HUES6 (cell line): ENCODE results near the gene ARMC9.
"Not testable (repeated sequence)": the region's sequence is repeated elsewhere in the genome, so short reads cannot be mapped to it uniquely, and the experiment has no call there.

Experiments
- H3K27ac ChIP-seq: 2 replicates; pipeline ENCODE4 v1.7.0; 2013; ENCODE audit warnings: low read depth, mild to moderate bottlenecking, low read length, inconsistent platforms
- H3K27me3 ChIP-seq: 2 replicates; pipeline ENCODE4 v1.6.1; 2013; ENCODE audit warnings: low read length; ENCODE audit not compliant: control insufficient read depth, insufficient read depth
- H3K36me3 ChIP-seq: 2 replicates; pipeline ENCODE4 v1.6.1; 2013; ENCODE audit warnings: low read length; ENCODE audit not compliant: control insufficient read depth, insufficient read depth
- H3K4me1 ChIP-seq: 2 replicates; pipeline ENCODE4 v1.6.1; 2013; ENCODE audit warnings: low read length; ENCODE audit not compliant: control insufficient read depth, insufficient read depth
- H3K4me3 ChIP-seq: 2 replicates; pipeline ENCODE4 v1.5.1; 2013; ENCODE audit warnings: low read depth, low read length
- H3K9ac ChIP-seq: one replicate; pipeline ENCODE4 v1.6.1; 2013; ENCODE audit warnings: mild to moderate bottlenecking, low read length
- H3K9me3 ChIP-seq: 2 replicates; pipeline ENCODE4 v1.6.1; 2013; ENCODE audit warnings: low read depth, low read length; ENCODE audit not compliant: control insufficient read depth, insufficient read depth

Gene ARMC9

DNA sequence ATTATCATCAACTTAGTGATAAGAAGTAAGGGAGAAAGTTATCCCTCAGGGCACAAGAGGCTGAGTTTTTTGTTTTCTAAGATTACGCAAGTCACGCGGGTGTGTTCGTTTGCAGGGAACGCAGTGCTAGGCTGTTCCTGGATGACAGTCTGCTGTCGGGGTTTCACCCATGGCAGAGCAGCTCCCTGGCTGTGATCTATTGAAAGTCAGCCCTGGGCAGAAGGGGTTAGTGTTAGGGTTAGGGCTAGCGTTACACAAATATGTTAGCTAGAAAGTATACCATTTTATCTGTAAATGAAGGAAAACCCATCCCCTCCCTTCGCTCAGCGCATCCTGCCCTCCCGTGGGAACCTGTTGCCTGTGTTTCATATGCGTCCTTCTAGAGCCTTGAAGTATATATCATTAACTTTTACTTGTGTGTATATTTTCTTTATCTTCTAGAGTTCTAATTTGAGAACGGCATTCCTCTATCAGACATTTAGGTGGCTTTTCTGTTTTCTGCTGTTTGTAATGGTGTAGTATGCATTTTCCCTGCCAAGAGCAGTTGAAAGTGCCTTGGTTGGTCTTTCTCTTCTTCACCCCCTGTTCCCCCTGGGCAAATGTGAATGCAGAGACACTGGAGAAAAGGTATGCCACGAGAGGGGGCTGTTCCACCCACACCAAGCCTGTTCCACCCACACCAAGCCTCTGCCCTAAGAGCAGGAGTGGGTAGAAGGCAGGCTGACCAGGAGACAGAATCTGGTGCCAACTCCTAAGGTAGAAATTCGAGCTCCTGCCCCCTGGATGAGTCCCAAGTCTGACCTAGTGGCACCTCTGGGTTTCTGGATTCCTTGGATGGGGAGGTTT is 47.0 kb downstream of the ARMC9 start:
- Histone ChIP-seq H3K27ac (no peak overlapping the region), H3K9ac (no peak overlapping the region), H3K4me3 (no peak overlapping the region), H3K27me3 (no peaks in the 10 kb centered on the region), H3K36me3 (peaks cover 11% of the 10 kb centered on the region), H3K9me3 (no peaks in the 10 kb centered on the region), H3K4me1 (no peaks in the 10 kb centered on the region)

DNA sequence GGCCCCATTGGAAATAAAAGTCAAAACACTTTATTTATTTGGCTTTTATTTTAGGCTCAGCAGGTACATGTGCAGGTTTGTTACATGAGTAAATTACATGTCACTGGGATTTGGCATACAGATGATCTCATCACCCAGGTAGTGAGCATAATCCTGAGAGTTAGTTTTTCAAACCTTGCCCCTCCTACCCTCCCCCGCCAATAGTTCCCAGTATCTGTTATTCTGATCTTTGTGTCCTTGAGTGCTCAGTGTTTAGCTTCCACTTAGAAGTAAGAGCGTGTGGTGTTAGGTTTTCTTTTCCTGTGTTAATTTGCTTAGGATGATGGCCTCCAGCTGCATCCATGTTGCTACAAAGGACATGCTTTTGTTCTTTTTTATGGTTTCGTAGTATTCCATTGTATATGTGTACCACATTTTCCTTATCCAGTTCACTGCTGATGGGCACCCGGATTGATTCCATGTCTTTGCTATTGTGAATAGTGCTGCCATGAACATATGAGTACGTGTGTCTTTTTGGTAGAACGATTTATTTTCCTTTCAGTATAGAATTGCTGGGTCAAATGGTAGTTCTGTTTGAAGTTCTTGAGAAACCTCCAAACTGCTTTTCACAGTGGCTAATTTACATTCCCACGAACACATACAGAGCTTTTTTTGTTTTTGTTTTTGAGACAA is 47.9 kb downstream of the ARMC9 start:
- Histone ChIP-seq H3K9ac (no peak overlapping the region), H3K4me3 (no peak overlapping the region), H3K36me3 (peaks cover 10% of the 10 kb centered on the region), H3K9me3 (no peaks in the 10 kb centered on the region), H3K27ac (no peak overlapping the region), H3K4me1 (no peaks in the 10 kb centered on the region), H3K27me3 (no peaks in the 10 kb centered on the region)

DNA sequence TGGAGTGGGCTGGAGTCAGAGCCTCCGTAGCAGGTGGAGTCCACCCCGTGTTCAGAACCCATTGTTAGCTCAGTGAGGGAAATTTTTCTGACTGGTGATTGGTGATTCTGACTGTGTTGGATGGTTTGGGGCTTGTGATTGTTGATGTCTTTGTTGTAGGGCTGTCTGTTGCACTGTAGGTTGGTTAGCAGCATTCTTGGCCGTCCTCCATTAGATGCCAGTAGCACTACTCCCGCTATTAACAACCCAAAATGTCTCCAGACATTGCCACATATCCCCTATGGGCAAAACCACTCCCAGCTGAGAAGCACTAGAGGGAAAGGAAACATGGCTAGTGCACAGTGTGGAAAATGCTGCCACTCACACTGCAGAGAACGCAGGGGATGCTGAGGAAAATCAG is 51.7 kb downstream of the ARMC9 start:
- Histone ChIP-seq H3K27me3 (no peaks in the 10 kb centered on the region), H3K4me1 (no peaks in the 10 kb centered on the region), H3K9ac (no peak overlapping the region), H3K9me3 (no peaks in the 10 kb centered on the region), H3K27ac (no peak overlapping the region), H3K36me3 (peaks cover 10% of the 10 kb centered on the region), H3K4me3 (no peak overlapping the region)

DNA sequence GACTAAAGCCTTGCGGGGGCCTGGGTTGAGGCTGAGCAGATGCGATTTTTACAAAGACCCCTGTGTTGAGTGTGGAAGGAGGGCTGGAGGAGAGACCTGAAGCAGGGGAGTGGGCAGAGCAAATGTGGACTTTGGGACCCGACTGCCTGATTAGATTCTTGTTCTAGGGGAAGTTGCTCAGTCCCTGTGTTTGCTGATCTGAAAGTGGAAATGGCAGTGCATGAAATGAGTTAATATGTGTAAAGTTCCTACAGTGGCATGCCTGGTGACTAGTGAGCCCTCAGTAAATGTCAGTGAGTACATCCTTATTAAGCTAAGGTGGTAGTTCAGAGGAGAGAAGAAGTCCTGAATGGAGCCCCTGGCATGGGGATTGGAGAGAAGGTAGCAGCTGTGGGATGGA is 52.3 kb downstream of the ARMC9 start:
- Histone ChIP-seq H3K4me1 (no peaks in the 10 kb centered on the region), H3K36me3 (peaks cover 10% of the 10 kb centered on the region), H3K27me3 (no peaks in the 10 kb centered on the region), H3K9me3 (no peaks in the 10 kb centered on the region), H3K27ac (no peak overlapping the region), H3K9ac (no peak overlapping the region), H3K4me3 (no peak overlapping the region)

DNA sequence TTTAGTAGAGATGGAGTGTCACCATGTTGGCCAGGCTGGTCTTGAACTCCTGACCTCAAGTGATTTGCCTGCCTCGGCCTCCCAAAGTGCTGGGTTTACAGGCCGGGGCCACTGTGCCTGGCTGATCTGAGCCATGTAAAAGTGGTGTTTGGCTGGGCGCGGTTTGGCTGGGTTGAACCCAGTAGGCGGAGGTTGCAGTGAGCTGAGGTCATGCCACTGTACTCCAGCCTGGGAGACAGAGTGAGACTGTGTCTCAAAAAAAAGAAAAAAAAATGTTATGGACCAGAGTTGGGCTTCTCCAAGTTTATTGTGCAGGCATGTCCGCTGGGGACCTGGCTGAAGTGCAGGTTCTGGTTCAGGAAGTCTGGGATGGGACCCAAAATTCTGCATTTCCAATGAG is 54.9 kb downstream of the ARMC9 start:
- H3K27me3 ChIP-seq, H3K4me3 ChIP-seq, H3K27ac ChIP-seq, H3K4me1 ChIP-seq, H3K9me3 ChIP-seq, H3K9ac ChIP-seq: not testable (repeated sequence)
- H3K36me3 ChIP-seq: peaks cover 24% of the 10 kb centered on the region

DNA sequence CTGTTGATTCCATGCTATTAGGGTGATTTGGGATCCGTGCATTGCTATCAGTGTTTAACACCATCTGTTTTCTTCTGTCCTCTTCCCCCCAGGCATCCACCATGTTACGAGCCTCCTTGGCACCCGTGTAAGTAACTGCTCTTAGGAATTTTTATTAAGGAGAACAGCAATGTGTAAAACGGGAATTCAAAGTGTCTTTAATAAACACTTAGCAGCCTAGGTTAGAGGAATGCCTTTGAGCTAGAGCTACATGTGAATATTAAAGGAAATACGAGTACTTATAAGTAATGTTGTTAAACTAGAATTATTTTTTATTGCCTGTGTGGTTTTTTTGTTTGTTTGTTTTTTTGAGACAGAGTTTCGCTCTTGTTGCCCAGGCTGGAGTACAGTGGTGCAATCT is 58.1 kb downstream of the ARMC9 start:
- Histone ChIP-seq H3K27me3 (no peaks in the 10 kb centered on the region), H3K9ac (no peak overlapping the region), H3K4me3 (no peak overlapping the region), H3K9me3 (no peaks in the 10 kb centered on the region), H3K4me1 (peaks cover 8% of the 10 kb centered on the region; the same call in 1 of the 2 replicates), H3K36me3 (peaks cover 30% of the 10 kb centered on the region), H3K27ac (no peak overlapping the region)

DNA sequence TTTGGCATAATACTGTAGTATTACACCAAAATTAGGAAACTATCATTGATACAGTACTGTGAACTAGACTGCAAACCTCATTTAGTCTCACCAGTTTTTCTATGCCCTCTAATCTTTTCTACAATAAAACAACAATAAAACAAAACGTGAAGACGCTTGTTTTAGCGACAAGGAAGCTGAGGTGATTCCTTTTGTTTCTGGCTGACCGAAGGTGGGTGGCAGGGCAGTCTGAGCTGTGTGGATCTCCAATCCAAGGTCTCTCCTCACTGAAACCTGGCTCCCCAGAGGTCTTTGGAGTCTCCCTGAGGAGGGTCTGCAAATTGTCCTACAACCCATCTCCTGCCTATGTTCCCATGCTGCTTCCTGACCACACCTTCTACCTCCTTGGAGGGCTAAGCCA is 59.3 kb downstream of the ARMC9 start:
- Histone ChIP-seq H3K27ac (no peak overlapping the region), H3K4me3 (no peak overlapping the region), H3K4me1 (peaks cover 8% of the 10 kb centered on the region; the same call in 1 of the 2 replicates), H3K27me3 (no peaks in the 10 kb centered on the region), H3K9ac (no peak overlapping the region), H3K9me3 (no peaks in the 10 kb centered on the region), H3K36me3 (peaks cover 38% of the 10 kb centered on the region)

DNA sequence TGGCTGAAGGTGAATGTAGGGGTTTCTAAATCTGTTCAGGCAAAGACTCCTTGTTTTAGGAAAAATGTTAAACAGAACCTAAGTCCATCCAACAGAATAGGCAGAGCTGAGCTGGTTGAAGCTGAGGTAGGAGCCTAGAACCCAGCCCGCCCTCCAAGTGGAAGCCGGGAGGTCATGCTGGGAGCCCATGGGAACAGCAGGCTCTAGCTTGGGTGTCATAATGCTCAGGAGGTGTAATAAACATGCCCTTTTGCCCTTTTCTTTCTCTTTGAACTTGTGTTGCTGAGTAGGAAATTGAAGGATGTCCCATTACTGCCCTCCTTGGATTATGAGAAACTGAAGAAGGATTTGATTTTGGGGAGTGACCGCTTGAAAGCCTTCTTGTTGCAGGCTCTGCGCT is 60.3 kb downstream of the ARMC9 start:
- Histone ChIP-seq H3K9me3 (no peaks in the 10 kb centered on the region), H3K4me1 (peaks cover 8% of the 10 kb centered on the region; the same call in 1 of the 2 replicates), H3K9ac (no peak overlapping the region), H3K27me3 (no peaks in the 10 kb centered on the region), H3K27ac (no peak overlapping the region), H3K36me3 (peaks cover 45% of the 10 kb centered on the region), H3K4me3 (no peak overlapping the region)

DNA sequence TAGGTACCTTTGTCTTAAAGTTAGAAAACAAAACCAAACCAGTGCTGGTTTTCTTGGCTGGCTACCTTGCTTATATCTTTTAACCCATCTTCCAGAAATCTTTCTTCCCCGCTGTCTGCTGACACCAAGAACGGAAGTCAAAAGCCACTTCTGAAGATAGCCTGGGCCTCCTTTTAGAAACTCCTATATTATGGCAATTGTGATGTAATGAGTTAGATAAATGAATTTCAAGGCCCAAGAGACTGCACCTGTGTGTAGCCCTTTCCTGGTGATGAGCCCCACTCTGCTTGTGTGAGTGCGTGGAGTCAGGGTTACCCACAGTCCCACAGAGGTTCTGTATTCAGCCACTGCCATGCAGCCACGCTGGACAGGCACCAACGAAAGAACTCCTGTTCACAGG is 60.7 kb downstream of the ARMC9 start:
- Histone ChIP-seq H3K4me1 (peaks cover 8% of the 10 kb centered on the region; the same call in 1 of the 2 replicates), H3K27ac (no peak overlapping the region), H3K27me3 (no peaks in the 10 kb centered on the region), H3K4me3 (no peak overlapping the region), H3K9ac (no peak overlapping the region), H3K9me3 (no peaks in the 10 kb centered on the region), H3K36me3 (peaks cover 43% of the 10 kb centered on the region)

DNA sequence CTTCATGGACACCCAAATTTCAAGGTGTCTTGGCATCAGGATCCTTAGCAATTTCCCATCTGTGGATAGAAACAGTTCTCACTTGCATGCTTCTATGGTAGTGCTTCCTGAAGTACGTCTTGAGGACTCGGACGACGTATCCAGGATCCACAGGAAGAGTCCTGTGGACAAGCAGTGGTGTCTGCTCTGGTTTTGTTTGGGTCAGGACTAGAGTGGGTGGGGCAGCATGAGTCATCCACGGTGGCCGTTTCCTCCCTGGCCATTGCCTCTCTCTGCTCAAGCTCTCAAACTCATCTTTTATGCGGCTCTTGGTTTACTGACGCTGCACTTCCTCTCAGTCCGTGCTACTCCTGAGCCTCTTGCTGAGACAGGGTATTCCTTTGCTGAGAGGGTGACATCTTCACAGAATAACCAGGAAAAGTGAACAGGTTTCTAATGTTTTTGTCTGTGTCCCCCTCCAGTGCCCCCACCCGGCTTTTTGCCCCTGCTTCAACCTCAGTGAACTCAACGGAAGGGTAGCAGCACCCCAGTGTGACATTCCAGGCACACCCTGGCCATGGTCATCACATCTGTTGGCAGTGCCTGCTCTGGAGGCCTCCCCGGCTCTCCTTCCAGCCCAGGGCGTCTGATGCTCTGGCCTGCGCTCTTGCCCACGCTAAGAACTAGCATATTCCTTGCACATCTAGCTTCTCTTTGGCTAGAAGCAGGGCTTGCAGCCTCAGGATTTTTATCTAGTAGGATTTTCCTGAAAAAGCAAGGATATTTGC is 62.2 kb downstream of the ARMC9 start:
- Histone ChIP-seq H3K4me1 (peaks cover 8% of the 10 kb centered on the region; the same call in 1 of the 2 replicates), H3K4me3 (no peak overlapping the region), H3K36me3 (peaks cover 45% of the 10 kb centered on the region), H3K27ac (no peak overlapping the region), H3K27me3 (no peaks in the 10 kb centered on the region), H3K9me3 (no peaks in the 10 kb centered on the region), H3K9ac (no peak overlapping the region)
